ENCODE data around the gene UGGT1. TPM values are rescaled to one million over a fixed set of nuclear protein-coding genes. Genes with fewer than 3 reads are reported as not detected.

Gene UGGT1
- total and polyA plus RNA-seq, 8 donors, result 2.0 to 83.6 (median 18.8) TPM

GRCh38 chr2:128180031-128180430 lies 89.0 kb downstream of the UGGT1 start:
- peak overlapping the region in 2 of 5 donors; percentile 59 to 70 for H3K27ac ChIP-seq

GRCh38 chr2:128185576-128185975 lies 94.6 kb downstream of the UGGT1 start:
- Histone ChIP-seq H3K27me3 (no peaks in the 10 kb centered on the region), H3K4me1 (peaks cover 0 to 12% (median 3%) of the 10 kb centered on the region in 4 donors), H3K27ac (peak overlapping the region in 1 of 5 donors; percentile 21), H3K4me3 (no peak overlapping the region), H3K36me3 (peaks cover 29 to 94% (median 90%) of the 10 kb centered on the region in 4 donors), H3K9me3 (no peaks in the 10 kb centered on the region)
- no peak for DNase-seq
- TF ChIP-seq CTCF (IDR thresholded peaks at IDR 0.05) (no peak), EP300 (IDR thresholded peaks at IDR 0.05) (no peak)
- intact Hi-C loops (cut with DNase I; ENCODE audit: low total_unique reads), result no loop called here
- 85 to 97% (median 94%) methylated on average over 6 of the region's 6 CpGs for WGBS, 5 donors

More at GRCh38 chr2:128180031-128180430, 89.0 kb downstream of the UGGT1 start:
- H3K36me3 ChIP-seq, result peaks cover 44 to 99% (median 95%) of the 10 kb centered on the region in 4 donors
- peaks cover 0 to 21% (median 8%) of the 10 kb centered on the region in 4 donors for H3K4me1 ChIP-seq
- WGBS, 5 donors, result 68 to 81% (median 74%) methylated on average over 4 of the region's 4 CpGs
- H3K27me3 ChIP-seq, result no peaks in the 10 kb centered on the region
- intact Hi-C loops (cut with DNase I; ENCODE audit: low total_unique reads), result no loop called here
- TF ChIP-seq EP300 (IDR thresholded peaks at IDR 0.05) (no peak), CTCF (IDR thresholded peaks at IDR 0.05) (no peak), POLR2A (IDR thresholded peaks at IDR 0.05) (no peak), POLR2AphosphoS5 (IDR thresholded peaks at IDR 0.05) (no peak)
- no peaks in the 10 kb centered on the region for H3K9me3 ChIP-seq
- DNase-seq, result no peak
- no peak overlapping the region for H3K4me3 ChIP-seq

- DNase-seq, result no peak
- peak overlapping the region in 4 of 5 donors; percentile 1 to 48 (median 40) for H3K27ac ChIP-seq
- H3K4me1 ChIP-seq, result peaks cover 0 to 12% (median 3%) of the 10 kb centered on the region in 4 donors
- H3K9me3 ChIP-seq, result no peaks in the 10 kb centered on the region
- H3K27me3 ChIP-seq, result no peaks in the 10 kb centered on the region
- H3K4me3 ChIP-seq, result peak overlapping the region in 1 of 4 donors; percentile 17
- intact Hi-C loops (cut with DNase I; ENCODE audit: low total_unique reads), result no loop called here
- 84 to 93% (median 87%) methylated on average over 9 of the region's 9 CpGs for WGBS, 5 donors
- H3K36me3 ChIP-seq, result peaks cover 25 to 93% (median 89%) of the 10 kb centered on the region in 4 donors
- TF ChIP-seq CTCF (IDR thresholded peaks at IDR 0.05) (no peak), POLR2A (IDR thresholded peaks at IDR 0.05) (no peak)
Measured at GRCh38 chr2:128187032-128187654, 96.1 kb downstream of the UGGT1 start.

- Histone ChIP-seq H3K9me3 (no peaks in the 10 kb centered on the region), H3K4me3 (peak overlapping the region in 1 of 4 donors; percentile 1), H3K4me1 (peaks cover 14 to 30% (median 25%) of the 10 kb centered on the region in 4 donors), H3K27me3 (no peaks in the 10 kb centered on the region), H3K36me3 (peaks cover 6 to 21% (median 19%) of the 10 kb centered on the region in 4 donors), H3K27ac (peak overlapping the region in 4 of 5 donors; percentile 53 to 73 (median 68))
- no peak for TF ChIP-seq EP300 (IDR thresholded peaks at IDR 0.05)
- TF ChIP-seq POLR2AphosphoS5 (IDR thresholded peaks at IDR 0.05), result peak in 1 of 3 donors; percentile 21
- no peak for TF ChIP-seq CTCF (IDR thresholded peaks at IDR 0.05)
- no peak for TF ChIP-seq POLR2A (IDR thresholded peaks at IDR 0.05)
- peak in 1 of 2 donors; percentile 48 for DNase-seq
- 28 to 42% (median 34%) methylated on average over 6 of the region's 6 CpGs for WGBS, 5 donors
- intact Hi-C loops (cut with DNase I; ENCODE audit: low total_unique reads), result no loop called here
Measured at GRCh38 chr2:128195435-128195984, 104.5 kb downstream of the UGGT1 start.
